AG10803 (cell line): ENCODE measurements around the gene CCDC138.

Source experiments
- DNase-seq: peaks from one replicate; pipeline ENCODE4 v3.0.0; 2010; ENCODE audit warnings: low read depth
- H3K4me3 ChIP-seq: 2 replicates; pipeline ENCODE4 v1.5.1; 2011; ENCODE audit warnings: mild to moderate bottlenecking, low read length, control low read depth
- TF ChIP-seq, protein P1 (sequence below): conservative IDR thresholded peaks from 2 replicates; pipeline ENCODE4 v1.5.1; 2011; ENCODE audit warnings: mild to moderate bottlenecking, low read length, control low read depth, inconsistent platforms

Gene CCDC138

DNA sequence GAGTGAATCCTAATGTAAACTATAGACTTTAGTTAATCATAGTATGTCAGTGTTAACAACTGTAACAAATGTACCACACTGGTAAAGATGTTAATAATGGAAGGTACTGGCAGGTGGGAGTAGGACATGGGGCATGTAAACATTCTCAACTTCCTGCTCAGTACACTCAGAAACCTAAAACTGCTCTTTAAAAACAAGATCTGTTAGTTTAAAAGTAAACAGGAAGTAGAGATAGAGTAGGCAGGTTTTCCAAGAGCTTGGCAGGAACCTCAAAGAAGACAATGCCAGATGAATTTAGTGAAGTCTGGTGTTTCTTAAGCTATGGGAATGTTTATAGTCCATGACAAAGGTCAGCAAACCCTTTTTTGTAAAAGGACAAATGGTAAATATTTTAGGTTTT is 46.6 kb downstream of the CCDC138 start:
- TF ChIP-seq, protein P1, sequence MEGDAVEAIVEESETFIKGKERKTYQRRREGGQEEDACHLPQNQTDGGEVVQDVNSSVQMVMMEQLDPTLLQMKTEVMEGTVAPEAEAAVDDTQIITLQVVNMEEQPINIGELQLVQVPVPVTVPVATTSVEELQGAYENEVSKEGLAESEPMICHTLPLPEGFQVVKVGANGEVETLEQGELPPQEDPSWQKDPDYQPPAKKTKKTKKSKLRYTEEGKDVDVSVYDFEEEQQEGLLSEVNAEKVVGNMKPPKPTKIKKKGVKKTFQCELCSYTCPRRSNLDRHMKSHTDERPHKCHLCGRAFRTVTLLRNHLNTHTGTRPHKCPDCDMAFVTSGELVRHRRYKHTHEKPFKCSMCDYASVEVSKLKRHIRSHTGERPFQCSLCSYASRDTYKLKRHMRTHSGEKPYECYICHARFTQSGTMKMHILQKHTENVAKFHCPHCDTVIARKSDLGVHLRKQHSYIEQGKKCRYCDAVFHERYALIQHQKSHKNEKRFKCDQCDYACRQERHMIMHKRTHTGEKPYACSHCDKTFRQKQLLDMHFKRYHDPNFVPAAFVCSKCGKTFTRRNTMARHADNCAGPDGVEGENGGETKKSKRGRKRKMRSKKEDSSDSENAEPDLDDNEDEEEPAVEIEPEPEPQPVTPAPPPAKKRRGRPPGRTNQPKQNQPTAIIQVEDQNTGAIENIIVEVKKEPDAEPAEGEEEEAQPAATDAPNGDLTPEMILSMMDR, result no peak
- H3K4me3 ChIP-seq, result no peak overlapping the region
- no peak for DNase-seq

DNA sequence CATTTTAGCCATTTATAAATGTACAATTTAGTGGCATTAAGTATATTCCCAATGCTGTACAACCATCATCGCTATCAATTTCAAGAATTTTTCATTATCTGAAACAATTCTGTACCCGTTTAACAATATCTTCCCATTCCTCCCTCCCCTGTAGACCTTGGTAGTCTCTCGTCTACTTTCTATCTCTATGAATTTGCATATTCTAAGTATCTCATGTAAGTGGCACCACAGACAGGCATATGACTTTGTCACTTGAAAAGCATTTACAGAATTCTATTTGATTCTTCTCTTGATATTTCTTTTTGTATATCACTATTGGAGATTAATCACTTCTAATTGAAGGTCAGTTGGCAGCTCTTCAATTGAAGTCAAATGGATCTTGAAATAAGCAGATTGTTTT is 48.0 kb downstream of the CCDC138 start:
- no peak overlapping the region for H3K4me3 ChIP-seq
- no peak for DNase-seq
- TF ChIP-seq, protein P1, result no peak

DNA sequence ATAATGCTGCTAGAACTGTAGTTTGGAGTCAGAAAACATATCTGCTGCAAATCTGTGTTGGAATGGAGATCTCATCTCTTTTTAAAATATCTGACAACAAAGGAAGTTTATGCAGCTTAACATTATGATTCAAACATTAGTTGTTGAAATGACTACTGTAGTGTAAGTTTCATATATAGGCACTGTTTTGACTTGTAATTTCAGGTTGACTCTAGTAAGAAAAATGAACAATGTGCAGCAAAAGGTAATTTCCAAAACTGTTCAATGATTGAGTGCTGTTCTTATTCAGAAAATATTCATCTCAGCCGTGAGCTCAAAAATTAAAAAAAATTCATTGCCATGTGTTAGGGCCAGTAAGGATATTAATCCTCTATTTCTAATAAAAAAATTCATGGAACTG is 48.5 kb downstream of the CCDC138 start:
- no peak overlapping the region for H3K4me3 ChIP-seq
- no peak for DNase-seq
- TF ChIP-seq, protein P1, result no peak

DNA sequence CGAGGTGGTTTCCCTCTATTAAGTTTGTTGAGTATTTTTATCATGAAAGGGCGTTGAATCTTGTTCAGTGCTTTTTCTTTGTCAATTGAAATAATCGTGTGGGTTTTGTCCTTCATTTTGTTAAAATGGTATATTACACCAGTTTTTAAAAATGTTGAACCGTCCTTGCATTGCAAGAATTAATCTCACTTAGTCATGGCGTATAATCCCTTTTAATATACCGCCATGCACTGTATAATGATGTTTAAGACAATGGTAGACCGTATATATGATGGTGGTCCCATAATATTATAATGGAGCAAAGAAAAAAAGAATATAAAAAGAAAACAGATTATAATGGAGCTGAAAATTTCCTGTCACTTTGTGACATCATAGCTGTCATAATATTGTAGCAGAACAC is 50.6 kb downstream of the CCDC138 start:
- TF ChIP-seq, protein P1, result no peak

DNA sequence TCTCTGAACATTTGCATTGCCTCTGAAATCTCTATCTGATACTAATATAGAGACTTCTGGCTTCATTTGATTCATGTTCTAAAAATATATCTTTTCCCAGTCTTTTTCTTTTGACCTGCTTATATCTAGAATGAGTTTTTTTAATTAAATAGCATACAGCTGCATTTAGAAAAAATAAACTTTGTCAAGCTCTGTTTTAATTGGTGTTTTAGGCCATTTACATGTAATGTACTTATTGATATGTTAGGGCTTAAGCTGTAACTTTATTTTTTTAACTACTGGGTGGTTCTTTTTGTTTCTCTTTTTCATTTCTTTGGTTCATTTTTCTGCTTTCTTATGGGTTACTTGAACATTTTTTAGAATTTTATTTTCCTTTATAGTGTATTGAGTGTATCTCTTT is 54.9 kb downstream of the CCDC138 start:
- DNase-seq, result no peak
- TF ChIP-seq, protein P1, result no peak
- no peak overlapping the region for H3K4me3 ChIP-seq

More for the DNA sequence above, 50.6 kb downstream of the CCDC138 start:
- no peak overlapping the region for H3K4me3 ChIP-seq
- no peak for DNase-seq

DNA sequence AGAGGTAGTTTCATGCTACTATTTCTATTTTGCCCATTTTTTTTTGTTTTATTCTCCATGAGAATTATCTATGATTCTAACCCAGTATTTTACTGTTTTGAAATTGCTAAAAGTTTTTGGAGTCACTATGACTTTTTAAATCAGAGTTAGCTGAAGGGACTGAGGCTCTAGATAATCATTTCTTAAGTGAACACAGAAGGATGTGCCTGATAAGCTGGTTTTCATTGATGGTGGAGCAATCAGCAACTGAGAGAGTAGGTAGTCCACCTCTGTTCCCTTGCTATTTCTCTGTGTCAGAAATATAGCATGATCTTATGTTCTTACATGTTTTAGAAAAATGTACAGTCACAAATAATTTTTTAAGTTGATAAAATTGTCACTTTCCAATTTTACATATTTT is 59.4 kb downstream of the CCDC138 start:
- H3K4me3 ChIP-seq, result no peak overlapping the region
- DNase-seq, result no peak
- TF ChIP-seq, protein P1, result no peak

DNA sequence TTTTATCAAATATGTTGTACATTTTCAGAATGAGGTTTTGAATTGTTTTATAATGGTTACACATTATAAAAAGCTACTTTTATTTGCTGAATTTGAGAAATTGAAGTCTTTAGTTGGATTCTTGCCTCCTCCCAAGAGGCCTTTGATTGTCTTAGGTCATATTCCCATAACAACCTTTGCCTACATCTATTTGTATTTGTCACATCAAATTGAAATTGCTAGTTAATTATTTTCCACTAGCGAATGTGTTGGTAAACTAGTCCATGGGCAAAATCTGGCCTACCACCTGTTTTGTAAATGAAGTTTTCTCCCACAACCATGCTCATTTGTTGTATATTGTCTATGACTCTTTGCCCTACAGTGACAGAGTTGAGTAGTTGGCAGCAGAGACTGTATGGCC is 60.4 kb downstream of the CCDC138 start:
- no peak for DNase-seq
- no peak overlapping the region for H3K4me3 ChIP-seq
- TF ChIP-seq, protein P1, result no peak
